Central memory CD4-positive, alpha-beta T cell (primary cell): ENCODE measurements around the gene PAIP2.
"Not testable (repeated sequence)": the region's sequence is repeated elsewhere in the genome, so short reads cannot be mapped to it uniquely, and the experiment has no call there.

Experiments
- DNase-seq: peaks from one replicate; pipeline ENCODE4 v3.0.0; 2022

PAIP2 gene

DNA sequence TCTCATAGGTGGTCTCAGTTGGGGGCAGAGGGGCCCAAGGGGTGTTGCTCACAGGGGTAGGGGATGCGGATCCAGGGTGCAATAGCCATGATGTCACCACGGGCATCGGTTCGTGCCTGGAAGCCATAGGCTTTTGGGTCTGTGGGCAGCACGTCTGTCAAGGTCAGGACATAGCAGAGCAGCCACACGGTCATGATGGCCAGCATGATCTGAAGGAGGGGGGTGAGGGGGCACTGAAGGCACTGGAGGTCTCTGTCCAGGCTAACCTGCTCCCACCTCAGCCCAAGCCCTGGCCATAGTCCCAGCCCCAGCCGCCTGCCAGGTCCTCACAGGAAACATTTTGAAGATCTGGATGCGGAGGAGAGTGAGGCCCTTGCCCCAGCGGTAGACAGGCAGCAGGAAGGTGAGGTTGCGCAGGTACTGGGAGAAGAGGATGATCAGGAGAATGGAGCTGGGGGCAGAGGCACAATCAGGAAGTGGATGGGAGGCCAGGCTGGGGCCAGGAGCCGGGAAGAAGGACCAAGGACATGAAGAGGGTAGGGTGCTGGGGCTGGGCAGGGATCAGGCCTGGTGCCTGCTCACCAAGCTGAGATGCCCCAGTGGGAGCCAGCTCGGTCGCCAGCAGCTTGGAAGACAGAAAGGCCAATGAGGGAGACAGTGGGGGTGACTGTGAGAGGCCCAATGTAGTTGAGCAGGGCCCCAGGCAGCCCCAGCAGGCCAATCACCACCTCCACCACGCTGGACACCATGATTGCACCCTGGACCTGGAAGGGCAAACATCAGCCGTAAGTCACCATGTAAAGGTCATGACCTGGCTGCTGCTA lies 38.2 kb downstream of the PAIP2 start:
- no peak for DNase-seq

DNA sequence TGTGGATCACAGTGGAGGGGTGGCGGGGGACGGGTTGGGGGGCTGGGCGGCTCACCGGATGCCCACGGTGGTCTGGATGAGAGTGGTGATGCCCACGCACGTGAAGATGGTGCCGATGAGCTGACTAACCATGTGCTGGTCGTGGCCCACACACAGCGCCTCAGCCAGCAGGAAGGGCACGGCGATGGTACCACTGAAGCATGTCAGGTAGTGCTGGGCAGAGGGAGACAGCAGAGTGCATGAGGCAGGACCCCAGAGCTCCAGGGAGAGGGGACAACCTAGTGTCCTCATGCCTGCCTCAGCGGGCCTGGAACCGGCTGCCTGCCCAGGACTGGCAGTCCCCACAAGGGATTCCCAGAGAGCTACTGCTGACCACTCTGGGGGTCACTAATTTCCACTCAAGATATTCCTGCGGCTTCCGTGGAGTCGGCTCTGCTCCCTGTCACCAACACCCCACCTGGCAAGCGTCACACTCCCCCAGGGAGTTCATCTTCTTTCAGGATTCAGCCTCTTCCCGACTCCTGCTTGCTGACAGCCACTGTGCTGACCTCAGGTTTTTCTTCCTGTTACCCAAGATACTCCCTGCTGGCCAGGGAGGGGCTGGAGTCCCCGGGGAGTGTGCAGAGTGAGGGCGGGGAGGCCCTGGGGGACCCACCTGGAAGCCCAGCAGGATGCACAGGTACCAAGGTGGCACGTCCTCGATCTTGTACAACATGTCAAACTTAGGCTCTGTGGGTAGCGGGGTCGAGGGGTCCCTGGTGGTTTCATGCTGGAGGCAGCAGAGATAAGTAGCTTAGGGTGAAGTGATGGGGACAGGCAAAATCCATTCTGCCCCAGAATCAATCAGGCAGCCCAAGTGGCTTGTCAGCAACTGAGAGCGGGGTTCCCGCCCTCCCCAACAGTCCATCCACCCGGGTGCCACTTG lies 40.4 kb downstream of the PAIP2 start:
- DNase-seq, result no peak

DNA sequence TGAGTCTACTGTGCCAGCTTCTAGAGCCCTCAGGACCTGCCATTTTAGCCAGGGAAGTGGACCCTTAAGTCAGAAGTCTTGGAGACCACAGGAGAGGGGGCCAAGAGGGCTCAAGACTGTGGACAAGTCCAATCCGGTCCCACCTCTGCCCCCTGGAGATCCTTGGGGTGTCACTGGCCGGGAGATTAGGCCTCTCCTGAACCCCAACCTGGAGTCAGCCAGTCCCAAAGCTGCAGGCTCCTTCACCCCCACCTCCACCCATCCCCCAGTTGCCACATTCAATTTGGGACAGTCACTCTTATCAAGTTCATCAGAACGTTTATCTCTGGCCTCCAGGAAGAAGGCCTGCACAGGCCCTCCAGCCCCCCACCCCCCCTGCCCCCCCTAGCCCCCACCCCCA lies 41.2 kb downstream of the PAIP2 start:
- DNase-seq, result no peak

DNA sequence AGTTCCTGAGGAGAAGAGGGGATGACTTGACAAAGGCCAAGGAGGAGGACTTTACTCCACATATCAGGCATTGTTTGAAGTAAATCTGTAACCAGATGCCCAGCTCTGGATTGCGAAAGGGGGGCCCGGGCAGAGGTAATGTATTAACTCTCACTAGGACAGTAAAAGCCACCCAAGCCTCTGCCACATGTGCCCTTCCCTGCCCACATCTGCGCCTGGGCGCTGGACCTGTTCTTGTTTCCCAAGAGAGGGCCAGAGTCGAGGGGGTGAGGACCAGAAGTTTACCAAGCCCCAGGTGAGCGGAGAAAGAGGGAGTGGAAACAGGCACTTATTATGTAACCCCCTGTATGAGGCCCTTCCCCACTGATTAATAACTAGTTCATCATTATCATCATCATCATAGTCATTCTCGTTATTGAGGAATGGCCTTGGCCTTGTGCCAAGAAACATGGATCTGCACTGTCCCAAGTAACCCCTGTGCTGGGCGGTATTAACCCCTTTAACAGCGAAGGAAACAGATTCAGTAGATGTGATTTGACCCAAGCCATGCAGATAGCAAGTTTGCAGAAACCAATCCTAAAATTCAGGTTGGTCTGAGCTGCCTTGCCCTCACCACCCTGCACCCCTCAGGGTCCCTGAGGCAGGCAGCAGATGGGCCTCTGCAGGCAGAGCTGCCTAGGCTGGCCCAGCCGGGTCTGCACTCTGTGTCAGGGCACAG lies 41.8 kb downstream of the PAIP2 start, which contains the start of gene SLC23A1:
Gene SLC23A1 (minus strand): TSS at position 23 of the 718 bp plus-strand sequence. CDS start 44 bp downstream, outside the sequence.
- no peak for DNase-seq

DNA sequence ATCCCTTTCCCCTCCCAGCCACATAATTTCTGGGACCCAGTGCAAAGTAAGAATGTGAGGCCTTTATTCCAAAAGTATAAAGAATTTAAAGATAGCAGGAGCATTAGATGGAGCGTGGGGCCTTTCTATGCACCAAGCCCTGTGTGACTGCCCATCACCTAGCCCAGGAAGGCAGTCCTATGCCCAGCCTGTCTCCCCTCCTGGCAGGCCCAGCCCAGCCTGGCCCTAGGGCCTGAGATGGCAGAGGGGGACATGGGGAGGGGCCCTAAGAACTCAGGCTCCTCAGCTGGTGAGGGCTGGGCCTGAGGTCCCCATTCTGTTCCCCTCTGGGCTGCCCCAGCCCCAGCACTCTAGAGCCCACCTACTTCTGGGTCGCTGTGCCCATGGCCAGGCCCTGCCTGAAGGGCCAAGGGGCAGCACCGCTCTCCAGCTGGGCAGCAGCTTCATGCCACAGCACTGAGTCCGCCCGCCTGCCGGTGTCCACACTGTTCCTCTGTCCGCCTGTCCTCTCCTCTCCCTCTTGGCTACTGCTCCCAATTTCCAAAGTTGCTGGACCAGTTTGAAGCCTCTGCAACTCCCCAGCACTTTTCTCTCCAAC lies 42.4 kb downstream of the PAIP2 start:
- no peak for DNase-seq

DNA sequence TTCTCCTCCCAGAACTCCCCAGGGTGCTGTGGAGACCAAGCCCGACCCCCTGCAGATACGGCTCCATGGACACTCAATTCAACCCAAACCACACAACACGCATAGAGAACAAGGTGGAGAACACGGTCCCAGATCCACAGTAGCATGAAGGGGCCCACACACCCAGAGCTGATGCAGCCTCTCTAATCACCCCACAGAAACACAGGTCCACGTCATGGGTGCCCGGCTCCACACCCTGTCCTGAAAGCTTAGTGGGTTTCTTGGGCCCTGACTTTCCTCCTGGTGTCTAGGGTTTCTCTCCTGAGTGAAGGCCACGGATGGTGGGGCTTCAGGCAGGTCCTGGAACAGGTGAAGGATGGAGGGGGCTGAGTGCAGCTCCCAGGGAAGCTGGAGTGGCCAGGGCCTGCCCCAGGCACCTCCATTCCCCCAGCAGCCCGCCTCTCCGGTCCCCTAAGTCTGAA lies 43.0 kb downstream of the PAIP2 start:
- no peak for DNase-seq

DNA sequence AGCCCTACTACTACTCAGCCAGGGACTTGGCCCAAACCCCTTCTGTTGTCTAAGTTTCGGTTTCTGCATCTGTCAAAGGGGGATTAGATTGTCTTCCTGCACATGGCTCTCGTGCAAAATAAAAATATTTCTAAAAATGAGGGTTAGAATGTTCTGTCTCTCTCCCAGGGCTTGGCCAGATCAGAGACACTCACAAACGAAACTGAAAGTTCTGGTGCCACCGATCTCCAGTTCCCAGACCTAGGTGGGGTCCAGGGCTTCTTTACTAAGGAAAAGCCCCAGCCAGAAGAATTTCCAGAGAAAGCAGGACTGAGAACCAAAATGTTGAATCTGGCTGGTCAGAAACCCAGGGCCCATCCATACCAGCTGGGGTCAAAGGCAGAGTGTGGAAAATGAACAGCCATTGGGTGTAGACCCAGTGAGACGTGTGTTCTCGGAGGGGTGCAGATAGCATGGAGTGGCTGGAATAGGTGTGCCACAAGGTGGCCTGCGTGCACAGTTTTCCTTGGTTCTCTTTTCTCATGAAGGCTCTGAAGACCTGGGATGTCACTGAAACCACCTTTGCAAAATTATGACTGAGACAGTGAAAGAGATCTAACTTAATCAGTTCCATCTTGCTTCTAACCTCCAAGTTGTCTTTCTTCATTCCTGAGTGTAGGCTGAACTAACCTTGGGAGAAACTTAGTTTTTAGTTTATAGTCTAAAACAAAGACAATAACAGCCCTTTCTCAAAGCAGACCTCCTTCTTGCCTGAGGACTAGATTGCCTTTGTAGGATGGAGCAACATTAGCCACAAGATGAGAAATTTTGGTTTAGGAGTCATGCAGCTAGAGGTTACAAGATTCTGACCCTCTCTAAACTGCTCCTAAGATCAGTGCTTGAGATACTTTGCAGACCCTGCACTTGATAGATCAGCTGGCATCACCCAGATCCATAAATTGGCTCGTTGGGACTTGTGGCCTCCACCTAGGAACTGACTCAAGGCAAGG lies 43.7 kb downstream of the PAIP2 start:
- DNase-seq, result no peak

DNA sequence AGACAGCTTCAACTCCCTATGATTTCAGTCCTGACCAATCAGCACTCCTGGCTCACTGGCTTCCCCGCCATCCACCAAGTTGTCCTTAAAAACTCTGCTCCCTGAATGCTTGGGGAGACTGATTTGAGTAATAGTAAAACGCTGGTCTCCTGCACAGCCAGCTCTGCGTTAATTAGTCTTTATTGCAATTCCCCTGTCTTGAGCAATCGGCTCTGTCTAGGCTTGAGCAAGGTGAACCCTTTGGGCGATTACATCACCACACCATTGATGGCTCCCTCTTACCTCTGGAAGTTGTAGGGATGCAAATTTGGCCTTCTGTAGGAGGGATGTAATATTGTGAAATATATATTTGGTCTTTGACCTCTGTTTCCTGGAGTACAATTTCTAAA lies 44.4 kb downstream of the PAIP2 start:
- DNase-seq, result no peak

DNA sequence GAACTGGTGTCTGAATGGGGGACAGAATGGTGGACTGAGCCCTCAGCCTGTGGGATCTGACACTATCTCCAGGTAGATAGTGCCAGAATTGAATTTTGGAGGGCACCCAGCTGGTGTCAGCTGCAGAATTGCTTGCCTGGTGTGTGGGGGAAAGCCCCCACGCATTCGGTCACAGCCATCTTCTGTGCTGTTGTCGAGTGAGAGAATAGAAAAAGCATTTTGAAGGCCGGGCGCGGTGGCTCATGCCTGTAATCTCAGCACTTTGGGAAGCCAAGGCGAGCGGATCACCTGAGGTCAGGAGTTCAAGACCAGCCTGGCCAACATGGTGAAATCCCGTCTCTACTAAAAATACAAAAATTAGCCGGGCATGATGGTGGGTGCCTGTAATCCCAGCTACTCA lies 45.3 kb downstream of the PAIP2 start:
- DNase-seq, result not testable (repeated sequence)

DNA sequence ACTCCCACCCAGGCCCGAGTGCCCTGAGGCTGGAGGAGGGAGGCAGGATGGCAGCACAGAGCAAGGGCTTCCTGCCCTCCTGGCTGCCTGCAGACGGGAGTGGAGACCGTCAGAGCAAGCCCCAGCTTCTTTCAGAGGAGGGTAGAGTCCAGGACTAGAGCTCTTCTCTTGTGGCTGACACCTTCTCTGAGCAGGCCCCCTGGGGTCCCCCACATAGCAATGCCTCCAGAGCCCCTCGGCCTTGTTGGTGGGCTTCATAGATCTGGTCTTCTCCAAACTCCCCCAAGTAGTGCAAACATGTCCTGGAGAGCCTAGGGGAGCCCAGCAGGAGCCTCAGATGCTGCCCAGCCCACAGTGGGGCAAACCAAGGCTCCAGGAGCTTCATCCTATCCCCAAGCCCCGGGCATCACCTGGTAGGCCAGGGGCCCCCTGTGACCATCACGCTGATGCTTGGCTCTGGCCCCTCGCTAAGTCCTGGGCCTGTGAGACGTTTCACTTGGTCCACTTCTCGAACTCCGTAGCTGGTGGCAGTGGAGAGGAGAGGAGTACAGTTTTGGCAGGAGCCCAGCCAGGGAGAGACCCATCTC lies 46.0 kb downstream of the PAIP2 start:
- no peak for DNase-seq

DNA sequence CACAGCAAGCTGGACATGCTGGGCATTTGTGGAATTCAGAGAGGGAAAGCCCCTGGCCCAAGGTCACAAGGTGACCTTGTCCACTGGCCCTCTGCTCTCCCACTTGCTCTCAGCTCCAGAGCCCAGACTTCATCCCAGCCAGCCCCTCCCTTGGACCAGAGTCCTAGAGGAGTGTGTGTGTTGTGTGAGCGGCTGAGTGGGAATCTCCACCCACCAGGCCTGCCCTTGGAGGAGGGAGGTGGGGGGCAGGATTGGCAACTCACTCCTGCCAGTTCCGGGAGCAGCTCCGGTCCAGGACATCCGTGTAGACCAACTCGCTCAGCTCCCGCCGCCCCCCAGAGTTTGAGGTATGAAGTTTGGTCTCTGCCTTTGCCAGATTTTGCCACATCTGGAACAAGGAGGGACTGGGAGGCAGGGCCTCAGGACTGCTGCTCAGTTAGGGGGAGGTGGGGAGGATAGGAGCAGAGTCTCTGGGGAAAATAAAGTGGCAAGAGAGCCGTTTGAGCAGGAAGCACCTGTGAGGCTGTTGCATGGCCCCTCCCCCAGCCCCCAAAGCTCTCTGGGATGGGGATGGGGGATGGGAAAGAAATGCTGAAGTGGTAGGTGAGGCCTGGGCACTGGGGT lies 46.7 kb downstream of the PAIP2 start:
- no peak for DNase-seq

DNA sequence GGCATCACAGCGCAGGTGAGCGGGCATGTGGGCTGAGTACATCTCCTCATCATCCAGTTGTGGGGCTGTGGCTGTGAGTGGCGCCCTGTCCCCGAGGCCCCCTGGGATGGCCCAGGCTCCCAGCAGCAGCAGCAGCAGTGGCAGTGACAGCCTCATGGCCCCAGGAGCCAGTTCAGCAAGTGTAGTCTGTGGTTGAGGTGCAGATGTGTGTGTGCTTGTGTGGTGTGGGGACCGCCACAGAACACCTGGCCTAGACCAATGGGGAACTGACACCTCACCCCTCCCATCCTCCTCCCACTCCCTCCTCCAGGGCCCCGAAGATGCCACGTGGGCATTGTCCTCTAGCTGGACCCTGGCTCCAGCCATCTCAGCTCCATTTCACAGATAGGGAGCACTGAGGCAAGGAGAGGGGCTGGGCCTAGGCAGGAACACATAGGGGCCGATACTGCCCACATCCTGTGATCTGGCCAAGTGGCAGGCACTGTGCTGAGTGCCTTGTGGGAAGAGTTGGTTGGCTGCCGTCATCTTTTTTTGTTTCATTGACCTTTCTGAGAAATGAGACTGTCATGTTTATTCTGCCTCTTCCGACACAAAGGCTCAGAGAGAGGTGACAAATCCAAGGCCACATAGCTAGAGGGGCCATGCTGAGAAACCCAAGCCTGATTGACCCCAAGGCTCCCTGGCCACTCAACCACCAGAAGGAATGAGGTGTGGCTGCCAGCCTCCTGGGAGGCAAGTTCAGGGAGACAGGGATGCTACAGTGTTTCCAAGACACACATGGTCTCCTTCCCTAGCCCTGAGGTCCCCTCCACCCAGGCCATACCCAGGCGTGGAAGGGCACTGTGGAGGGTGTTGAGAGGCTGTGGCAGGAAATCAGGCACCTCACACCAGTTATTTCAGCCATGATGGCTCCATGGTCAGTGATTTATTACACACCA lies 48.3 kb downstream of the PAIP2 start, which contains the start of gene MZB1:
Gene MZB1 (minus strand): TSS at position 213 of the 938 bp plus-strand sequence. CDS start 57 bp downstream, at position 156.
- DNase-seq, result peak; percentile 71

DNA sequence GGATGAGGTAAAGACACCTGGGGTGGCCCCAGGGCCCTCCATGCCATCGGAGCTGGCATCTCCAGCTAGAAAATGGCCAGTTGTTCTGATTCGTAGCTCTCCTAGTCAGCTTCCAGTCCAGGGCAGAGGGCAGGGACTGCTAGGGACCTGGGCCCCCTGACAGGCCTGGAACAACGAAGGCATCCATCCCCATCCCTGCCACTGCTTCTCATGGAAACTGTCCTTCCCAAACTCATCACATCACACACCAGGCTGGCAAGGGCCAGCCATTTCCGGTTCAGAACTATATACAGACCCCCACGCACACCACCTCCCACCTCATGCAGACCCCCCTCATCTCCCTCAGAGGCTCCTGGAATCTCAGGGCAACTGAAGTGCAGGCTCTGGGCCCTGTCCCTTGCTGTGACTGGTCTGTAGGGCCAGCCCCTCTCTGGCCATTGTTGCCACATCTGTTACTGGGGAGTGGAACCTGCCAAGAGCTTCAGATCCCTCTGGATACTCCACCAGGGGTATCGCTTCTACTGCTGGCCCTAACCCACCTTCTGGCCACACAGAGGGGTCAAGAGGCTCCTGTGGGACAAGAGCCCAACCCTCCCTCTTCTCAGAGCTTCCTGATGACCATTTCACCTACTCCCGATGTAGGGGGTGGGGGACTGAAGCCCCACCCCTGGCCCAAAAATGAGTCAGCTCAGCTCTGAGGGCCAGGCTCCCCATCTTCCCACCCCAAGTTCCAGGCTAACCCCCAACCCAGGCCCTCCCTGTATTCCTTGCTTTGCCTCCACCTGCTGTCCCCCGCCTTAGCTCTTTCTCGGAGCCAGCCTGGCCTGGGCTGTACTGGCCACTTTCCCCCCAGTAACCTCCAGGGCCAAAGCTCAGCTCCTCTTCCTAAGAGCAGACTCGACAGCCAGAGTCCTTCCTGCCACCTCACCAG lies 49.2 kb downstream of the PAIP2 start:
- no peak for DNase-seq

DNA sequence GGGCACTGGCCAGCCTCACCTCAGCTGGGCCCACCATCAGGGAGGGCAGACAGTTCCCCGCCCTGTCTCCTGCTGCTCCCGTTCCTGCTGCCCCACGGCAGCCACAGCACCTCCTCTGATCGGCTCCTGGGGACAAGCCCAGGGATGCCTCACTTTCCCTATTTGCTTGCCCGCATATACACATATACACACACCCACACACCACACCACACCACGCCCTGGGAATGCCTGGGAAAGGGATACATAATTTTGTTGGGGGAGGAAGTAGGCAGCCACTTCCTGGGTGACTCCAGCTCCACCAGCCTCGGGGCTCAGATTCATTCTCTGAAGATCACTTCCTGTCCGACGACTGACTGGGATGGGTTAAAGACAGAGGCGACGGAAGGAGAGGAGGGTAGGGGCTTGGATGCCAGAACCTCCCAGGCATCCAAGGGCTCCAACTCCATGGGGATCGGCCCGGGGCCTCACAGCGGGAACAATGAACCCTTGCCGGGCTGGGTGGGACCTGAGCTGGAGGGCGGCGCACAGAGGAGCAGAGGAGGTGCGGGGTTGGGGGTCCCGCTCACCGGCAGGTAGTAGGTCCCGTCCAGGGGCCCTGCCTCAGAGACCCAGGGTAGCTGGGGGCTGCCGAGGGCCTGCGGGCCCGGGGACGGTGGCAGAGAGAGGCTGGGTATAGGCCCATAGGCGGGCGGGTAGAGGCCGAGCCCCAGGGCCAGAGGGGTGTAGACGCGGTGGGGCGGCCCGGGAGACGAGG lies 50.1 kb downstream of the PAIP2 start:
- no peak for DNase-seq

DNA sequence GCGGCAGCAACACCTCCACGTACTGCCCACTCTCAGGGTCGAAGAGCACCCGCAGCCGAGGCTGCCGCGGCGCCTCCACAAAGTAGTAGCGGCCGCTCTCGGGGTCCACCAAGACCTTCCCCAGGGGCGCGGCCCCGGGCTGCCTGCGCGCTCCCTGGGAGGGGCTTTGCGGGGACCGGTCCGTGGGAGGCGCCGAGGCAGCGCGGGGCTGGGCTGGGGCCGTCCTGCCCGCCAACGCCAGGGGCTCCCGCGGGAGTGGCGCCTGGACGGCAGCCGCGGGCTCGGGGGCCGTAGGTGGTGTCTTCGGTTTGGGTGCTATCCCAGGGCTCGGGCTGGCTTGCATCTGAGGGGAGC lies 50.6 kb downstream of the PAIP2 start:
- no peak for DNase-seq

DNA sequence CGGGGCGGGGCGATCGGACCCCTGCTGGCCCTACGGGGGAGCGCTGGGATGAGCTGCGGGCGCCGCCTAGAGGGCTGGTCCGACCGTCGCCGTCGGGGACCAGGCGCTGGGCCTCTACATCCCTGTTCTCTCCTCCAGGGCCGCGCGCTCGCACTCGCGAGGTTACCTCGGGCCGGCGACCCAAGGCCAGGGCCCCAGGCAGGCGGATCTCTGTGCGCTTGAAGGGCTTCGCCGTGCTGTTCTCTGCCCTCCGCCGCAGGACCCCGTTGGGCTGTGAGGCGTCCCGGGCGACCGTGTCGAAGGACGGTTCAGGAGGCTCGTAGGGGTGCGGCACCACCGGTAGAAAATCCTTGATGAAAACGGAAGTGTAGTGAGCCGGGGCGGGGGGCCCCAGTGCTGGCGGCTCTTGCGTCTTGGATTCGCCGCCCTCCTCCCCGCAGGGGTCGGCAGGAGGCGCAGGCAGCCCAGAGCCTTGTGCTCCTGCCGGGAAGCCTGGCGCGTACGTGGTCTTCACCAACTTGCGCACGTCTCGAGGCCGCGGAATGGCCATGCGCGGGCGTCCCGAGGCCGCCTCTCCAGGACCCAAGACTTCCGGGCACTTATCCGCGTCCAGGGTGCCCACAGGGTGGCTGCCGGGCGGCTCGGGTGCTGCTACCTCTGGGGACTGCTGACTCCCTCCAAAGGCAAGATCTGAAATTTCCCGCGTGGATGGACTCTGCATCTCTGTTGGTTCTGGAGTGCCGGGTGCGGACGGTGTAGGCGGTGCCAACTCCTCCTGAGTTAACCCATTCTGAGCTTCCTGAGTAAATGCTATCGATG lies 51.2 kb downstream of the PAIP2 start:
- peak; percentile 65 for DNase-seq
